Measurements from ENCODE around the gene FECH. TPM values are rescaled to one million over a fixed set of nuclear protein-coding genes. Genes with fewer than 3 reads are reported as not detected.
A peak's percentile ranks its signal among the peaks of the same experiment; 100 is the strongest.
"Not testable (repeated sequence)": the region's sequence is repeated elsewhere in the genome, so short reads cannot be mapped to it uniquely, and the experiment has no call there.

The FECH gene
- total RNA-seq, 1 experiment from 2014 or later = 31.6 TPM

DNA sequence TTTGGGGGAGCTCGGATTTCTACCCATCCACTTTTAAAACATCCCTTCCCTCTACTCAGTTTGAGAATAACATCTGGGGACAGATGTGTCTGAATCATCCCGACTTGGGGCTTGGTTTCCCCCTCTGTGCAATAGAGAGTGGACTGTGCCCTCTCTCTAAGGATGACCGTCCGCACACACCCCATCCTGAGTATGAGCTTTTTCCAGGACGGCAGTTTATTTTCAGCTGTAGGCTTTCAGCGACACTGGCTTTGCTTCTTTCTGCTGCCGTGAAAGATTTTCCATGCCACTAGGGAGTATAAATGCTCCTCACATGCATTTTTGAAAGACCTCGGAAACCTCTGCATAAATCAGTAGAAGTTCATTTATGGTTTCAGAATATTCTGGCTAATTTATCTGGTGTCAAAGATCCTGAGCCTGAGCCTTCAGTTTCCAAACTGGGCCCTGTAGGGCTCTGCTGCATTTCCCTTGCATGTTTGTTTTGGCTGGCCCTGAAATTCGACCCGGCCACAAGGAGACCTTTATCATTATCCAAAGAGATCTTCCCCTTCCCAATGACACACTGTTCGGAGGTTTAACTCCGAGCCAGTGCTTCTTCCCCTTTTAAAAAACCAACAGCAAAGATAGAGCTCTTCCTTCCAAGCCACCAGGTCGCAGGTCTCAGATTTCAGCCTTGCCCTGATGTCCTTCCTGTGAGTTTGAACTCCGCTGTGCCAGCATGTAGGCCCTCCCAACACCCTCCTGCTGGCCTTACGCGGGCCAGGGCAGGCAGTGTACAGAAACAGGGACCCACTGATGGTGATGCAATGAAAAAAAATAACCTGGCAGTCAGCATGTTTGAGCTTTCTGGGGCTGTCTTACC lies 53.3 kb downstream of the FECH start:
- peak; percentile 6 for DNase-seq (ENCODE audit: low read depth)

DNA sequence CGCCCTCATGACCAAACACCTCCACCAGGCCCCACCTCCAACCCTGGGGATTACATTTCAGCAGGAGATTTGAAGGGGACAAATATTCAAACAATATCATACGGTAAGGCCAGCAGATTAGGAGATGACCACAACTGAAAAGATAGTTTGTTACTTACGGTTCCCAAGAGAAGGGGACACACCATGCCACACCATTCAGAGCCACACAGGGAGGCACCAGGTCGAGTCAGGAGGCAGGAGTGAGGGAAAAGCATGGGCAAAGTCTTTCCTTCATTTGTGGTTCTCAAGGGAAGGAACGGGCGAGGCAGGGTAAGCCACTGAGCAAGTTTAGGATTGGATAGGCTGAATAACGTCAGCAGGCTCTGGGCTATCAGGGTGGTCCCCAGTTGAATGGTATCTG lies 57.4 kb downstream of the FECH start:
- no peak for DNase-seq (ENCODE audit: low read depth)

DNA sequence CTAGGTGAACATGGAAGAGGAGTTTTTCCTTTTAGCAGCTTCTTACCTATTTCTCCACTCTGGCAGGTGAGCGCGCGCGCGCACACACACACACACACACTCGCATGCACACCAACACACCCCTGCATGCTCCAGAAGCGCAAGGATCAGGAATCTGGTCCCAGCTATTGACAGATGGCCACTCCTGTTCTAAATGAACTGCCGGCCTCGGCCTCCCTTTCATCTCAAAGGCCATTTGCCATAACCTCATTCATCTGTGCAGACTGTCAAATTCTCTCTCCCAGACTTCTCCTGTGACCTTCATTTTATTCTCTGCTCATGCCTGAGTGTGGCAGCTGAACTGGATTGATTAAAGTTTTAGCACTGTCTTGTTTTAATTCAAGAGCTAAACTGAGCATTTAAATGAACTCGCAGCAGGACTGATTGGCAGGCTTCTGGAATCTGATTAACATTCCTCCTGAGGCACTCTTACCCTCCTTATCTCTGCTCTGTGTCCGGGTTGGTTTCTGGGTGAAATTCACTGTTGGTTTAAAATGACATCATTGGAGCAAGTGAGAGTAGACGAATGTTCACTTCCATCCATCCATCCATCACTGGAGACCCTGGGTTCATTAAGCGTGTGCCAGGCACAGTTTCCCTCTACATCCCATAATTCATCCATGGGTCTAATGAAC lies 58.8 kb downstream of the FECH start:
- no peak for DNase-seq (ENCODE audit: low read depth)

DNA sequence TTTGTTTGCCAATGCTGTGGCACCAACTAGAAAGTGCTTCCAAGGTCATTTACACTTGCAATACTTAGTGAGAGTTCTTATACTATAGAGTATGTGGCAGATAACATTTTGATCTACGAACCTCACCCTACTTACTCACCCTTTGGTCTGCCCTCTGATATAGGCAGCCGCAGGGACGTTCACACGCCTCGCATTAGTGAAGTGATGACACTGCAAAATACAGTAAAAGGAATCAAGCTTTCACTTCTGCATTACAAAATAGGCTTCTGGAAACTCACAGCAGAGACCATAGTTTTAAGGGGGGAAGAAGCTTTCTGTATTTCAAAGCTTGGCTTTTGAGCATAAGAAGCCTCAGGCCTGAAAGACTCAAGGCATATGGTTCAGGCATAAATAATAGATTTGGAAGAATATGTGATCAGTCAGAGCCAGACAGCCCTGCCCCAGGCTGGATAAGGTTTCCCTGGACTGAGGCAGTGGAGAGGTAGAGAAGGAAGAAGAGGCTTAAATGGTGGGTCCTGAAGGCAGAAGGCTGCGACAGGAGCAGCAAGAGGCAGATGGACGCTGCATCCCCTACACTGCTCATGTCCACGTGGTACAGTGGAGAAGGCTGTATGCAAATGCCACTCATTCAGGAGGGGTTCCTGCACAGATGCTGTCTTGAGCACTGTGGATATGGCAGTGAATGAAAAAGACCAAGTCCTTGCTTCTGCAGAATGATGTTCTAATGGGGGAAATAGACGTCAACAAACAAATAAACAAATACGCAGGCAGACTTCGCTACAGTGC lies 63.1 kb downstream of the FECH start:
- peak; percentile 9 for DNase-seq (ENCODE audit: low read depth)

DNA sequence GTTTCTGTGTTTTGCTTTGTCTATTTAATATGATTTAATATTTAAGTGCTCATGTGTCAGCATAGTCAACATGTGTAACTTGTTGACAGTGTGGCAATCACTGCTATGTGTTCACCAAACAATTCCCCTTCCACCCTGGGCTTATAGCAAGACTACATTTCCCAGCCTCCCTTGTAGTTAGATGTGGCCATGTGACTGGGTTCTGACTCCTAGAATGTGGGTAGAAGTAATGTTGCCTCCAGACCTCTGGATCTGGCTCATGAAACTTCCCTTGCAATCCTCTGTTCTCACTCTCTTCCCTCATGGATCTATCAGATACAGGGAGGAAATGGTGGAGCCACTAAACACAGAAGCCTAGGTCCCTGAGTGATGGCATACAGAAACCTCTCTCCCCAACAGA lies 64.2 kb downstream of the FECH start:
- not testable (repeated sequence) for DNase-seq (ENCODE audit: low read depth)

DNA sequence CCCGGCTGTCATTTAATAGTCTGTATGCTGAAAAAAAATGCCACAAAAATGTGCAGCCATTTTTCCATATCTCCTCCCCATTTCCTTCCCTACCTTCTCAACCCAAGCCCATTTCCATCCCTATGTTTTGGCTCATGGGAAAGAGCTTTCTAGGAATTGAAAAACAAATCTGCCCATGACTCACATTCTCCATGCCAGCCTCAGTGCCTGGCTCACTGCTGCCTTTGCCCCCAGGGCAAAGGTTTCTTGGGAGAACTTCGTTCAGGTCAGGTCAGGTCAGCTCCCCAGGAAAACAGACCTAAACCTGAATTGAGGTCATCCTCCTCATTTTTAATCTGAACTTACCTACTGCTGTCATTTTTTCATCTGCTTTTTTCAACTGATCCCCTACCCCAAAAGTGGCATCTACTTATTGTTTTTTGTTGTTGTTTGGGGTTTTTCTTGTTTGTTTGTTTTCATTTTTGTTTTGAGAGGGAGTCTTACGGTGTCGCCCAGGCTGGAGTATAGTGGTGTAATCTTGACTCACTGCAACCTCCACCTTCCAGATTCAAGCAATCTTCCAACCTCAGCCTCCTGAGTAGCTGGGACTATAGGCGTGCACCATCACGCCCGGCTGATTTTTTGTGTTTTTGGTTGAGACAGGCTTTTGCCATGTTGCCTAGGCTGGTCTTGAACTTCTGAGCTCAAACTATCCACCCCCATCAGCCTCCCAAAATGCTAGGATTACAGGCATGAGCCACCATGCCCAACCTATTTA lies 66.7 kb downstream of the FECH start:
- peak; percentile 30 for DNase-seq (ENCODE audit: low read depth)

DNA sequence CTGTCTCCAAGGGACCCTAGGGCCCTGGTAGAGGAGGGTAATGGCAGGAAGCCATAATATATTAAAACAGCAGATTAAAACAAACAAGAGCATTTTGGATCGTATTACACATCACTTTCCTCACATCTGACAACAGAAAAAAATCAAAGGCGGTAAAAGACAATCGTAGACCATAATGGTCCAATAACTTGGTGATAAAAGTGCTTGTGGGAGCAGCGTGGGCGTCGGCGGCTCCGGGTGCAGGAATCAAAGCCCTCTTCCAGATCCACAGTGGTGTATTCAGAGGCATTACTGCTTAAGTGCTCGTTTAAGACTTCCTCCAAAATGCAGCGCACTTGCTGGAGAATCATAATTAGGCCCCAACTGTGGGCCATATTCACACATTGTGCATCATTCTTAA lies 68.0 kb downstream of the FECH start:
- DNase-seq (ENCODE audit: low read depth) = no peak

DNA sequence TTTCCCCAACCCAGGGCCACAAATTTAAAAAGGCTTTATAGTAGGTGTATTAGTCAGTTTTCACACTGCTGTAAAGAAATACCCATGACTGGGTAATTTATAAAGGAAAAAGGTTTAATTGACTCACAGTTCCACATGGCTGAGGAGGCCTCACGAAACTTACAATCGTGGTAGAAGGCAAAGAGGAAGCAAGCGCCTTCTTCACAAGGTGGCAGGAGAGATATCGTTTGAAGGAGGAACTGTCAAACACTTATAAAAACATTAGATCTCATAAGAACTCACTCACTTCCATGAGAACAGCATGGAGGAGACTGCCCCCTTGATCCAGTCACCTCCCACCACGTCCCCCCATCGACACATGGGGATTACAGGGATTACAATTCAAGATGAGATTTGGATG lies 70.4 kb downstream of the FECH start:
- DNase-seq (ENCODE audit: low read depth) = no peak

DNA sequence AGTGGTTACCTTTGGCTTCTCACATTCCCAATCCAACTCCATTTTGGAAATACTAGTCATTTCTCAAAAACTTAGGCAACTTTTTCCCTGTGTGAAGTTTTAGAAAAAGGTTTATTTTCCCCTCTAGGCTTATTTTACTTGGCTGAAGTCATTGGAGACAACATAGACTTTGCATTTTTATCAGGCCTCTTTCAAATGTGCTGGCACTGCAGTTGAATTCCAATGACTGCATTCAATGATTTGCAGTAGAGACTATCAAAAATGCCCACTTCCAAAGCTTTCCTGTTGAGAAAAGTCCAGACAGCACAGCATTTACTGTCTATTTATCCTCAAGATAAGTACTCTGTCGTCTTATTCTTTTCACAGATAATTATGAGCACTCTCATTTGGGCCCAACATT lies 81.3 kb downstream of the FECH start:
- DNase-seq (ENCODE audit: low read depth) = no peak

DNA sequence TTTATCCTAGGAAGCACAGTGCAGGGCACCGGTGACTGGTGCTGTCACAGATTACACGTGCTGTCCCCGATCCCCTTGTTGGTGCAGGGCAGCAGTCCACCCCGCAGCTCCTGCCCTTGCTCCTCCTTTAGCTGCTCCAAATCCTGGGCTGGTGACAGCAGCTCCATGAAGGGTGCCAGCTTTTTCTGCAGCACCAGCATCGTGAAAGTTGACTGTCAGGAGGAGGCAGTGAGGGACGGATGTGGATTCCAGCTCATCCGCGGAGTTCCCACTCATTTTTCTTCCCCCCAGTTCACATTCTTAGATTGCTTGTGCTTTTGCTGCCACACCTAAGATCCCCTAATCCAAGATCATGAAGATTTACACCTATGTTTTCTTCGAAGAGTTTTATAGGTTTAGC lies 83.9 kb downstream of the FECH start:
- no peak for DNase-seq (ENCODE audit: low read depth)

DNA sequence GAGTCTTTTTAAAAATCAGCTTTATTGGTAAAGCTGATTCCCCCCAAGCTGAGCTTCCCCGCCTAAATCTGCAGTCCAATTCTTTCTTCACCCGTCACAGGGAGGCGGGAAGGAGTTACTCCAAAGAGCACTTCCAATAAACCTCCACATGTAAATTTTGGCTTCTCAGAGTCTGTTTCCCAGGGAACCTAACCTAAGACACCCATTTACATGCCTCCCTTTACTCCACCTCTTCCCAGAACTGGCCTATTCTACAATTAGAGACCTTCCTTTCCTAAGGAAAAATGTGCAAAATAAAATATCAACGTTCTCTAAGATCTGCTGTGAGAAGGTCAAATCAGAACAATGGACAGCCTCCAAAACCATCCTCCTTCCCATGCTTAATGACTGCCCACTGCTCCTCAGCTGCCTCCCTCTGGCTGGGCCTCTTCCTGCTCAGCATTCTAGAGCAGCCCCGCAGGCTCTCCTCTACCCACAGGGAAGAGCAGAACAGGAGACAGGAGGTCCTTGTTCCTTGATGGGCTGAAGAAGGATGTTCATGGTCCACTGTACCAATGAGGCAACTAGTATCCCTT lies 87.7 kb downstream of the FECH start:
- DNase-seq (ENCODE audit: low read depth) = no peak

Other genes starting within 250 kb of the FECH start
- gene ST8SIA3, start 234.1 kb downstream of the FECH start, total RNA-seq (2014; rRNA removed; shearing (Covaris generic)) = not detected in 2 replicates
- gene ONECUT2, start 151.3 kb downstream of the FECH start, total RNA-seq (2014; rRNA removed; shearing (Covaris generic)) = 0.10 and 0.12 TPM in 2 replicates
- 129 and 158 TPM in 2 replicates for gene NARS1, start 35.1 kb upstream of the FECH start, total RNA-seq (2014; rRNA removed; shearing (Covaris generic))
- gene ATP8B1, start 216.6 kb upstream of the FECH start, total RNA-seq (2014; rRNA removed; shearing (Covaris generic)) = 12.5 TPM in 2 replicates